Gastroesophageal sphincter (tissue), 4 donors: ENCODE results near the gene ITGB1BP1. TPM values are rescaled to one million over a fixed set of nuclear protein-coding genes. Genes with fewer than 3 reads are reported as not detected.

Experiments
- ATAC-seq: fragments of 150-250 bp; one replicate; pipeline ENCODE4 v1.9.1; 2016; ENCODE audit warnings: mild to moderate bottlenecking, moderate library complexity
- H3K27ac ChIP-seq, 4 donors: fragments of 200-600 bp; sonication (generic) in 3 of 4; 1 replicate in 3 of 4; 2 replicates in 1 of 4; pipeline ENCODE4 v1.5.1; 2016 to 2019
- H3K27me3 ChIP-seq: fragments of 200-600 bp; sonication (generic); one replicate; pipeline ENCODE4 v1.5.1; 2019
- H3K36me3 ChIP-seq, 2 donors: fragments of 200-600 bp; sonication (generic); one replicate each; pipeline ENCODE4 v1.5.1; 2019; ENCODE audit warnings: control low read depth in 1 of 2
- H3K4me1 ChIP-seq, 3 donors: fragments of 200-600 bp; sonication (generic); 1 replicate in 2 of 3; 2 replicates in 1 of 3; pipeline ENCODE4 v1.5.1; 2016 to 2019; ENCODE audit warnings: control low read depth in 2 of 3
- H3K4me3 ChIP-seq, 2 donors: fragments of 200-600 bp; sonication (generic); one replicate each; pipeline ENCODE4 v1.5.1; 2019; ENCODE audit warnings: mild to moderate bottlenecking in 1 of 2, moderate library complexity in 1 of 2
- H3K9me3 ChIP-seq, 3 donors: fragments of 200-600 bp; sonication (generic); one replicate each; pipeline ENCODE4 v1.5.1; 2017 to 2019; ENCODE audit warnings: control low read depth in 2 of 3
- CTCF ChIP-seq, 4 experiments: fragments of 200-600 bp in 2 of 4; fragments of 450-650 bp in 2 of 4; sonication (generic) in 1 of 4; IDR thresholded peaks; one replicate each; pipeline ENCODE4 v1.5.1; 2017 to 2019; ENCODE audit warnings: antibody characterized with exemption in 4 of 4, mild to moderate bottlenecking in 2 of 4, moderate library complexity in 2 of 4
- EP300 ChIP-seq: sonication (generic); formaldehyde crosslinking; IDR thresholded peaks from one replicate; pipeline ENCODE4 v1.6.1; 2017; ENCODE audit warnings: antibody characterized with exemption, mild to moderate bottlenecking
- POLR2A ChIP-seq, 2 donors: fragments of 450-650 bp; IDR thresholded peaks; one replicate each; pipeline ENCODE4 v1.6.1; 2017; ENCODE audit warnings: antibody characterized with exemption in 2 of 2, mild to moderate bottlenecking in 2 of 2, moderate library complexity in 1 of 2
- POLR2AphosphoS5 ChIP-seq: sonication (generic); formaldehyde crosslinking; IDR thresholded peaks from one replicate; pipeline ENCODE4 v1.6.1; 2017; ENCODE audit warnings: antibody characterized with exemption
- WGBS, 2 donors: methylation state at CpG; one replicate each; pipeline ENCODE4 v1.1.5; 2018; ENCODE audit warnings: low coverage in 1 of 2; 5-methylcytosine and 5-hydroxymethylcytosine counted together
- total RNA-seq, 4 donors: library from RNA; depleted of rRNA; stranded (reverse); fragments of >200 nt; gene quantifications; one replicate each; pipeline ENCODE4 v1.1.0, GENCODE V29; 2016

The ITGB1BP1 gene
- total RNA-seq, 4 donors from 2014 or later, result 52.8 to 80.4 (median 69.6) TPM

GRCh38 chr2:9420495-9420894 is 2.8 kb downstream of the ITGB1BP1 start:
- WGBS, 2 donors, result 77 to 80% methylated on average over 8 to 10 of the region's 10 CpGs
- Histone ChIP-seq H3K4me3 (no peak overlapping the region), H3K4me1 (peaks cover 0 to 55% (median 26%) of the 10 kb centered on the region in 3 donors), H3K27ac (no peak overlapping the region), H3K36me3 (peaks cover 0 to 25% of the 10 kb centered on the region in 2 donors), H3K9me3 (no peaks in the 10 kb centered on the region), H3K27me3 (no peaks in the 10 kb centered on the region)
- TF ChIP-seq CTCF (IDR thresholded peaks at IDR 0.05) (no peak), EP300 (no peak), POLR2A (IDR thresholded peaks at IDR 0.05) (no peak), POLR2AphosphoS5 (no peak)
- ATAC-seq, result no peak

GRCh38 chr2:9419541-9419940 is 3.8 kb downstream of the ITGB1BP1 start:
- H3K36me3 ChIP-seq, result peaks cover 0 to 30% of the 10 kb centered on the region in 2 donors
- H3K4me3 ChIP-seq, result no peak overlapping the region
- H3K27me3 ChIP-seq, result no peaks in the 10 kb centered on the region
- peaks cover 0 to 46% (median 21%) of the 10 kb centered on the region in 3 donors for H3K4me1 ChIP-seq
- TF ChIP-seq POLR2AphosphoS5, result no peak
- TF ChIP-seq POLR2A (IDR thresholded peaks at IDR 0.05), result no peak
- WGBS, 2 donors, result 84 to 100% methylated on average over 2 to 3 of the region's 3 CpGs
- H3K9me3 ChIP-seq, result no peaks in the 10 kb centered on the region
- H3K27ac ChIP-seq, result no peak overlapping the region
- ATAC-seq, result no peak

- Histone ChIP-seq H3K36me3 (peaks cover 0 to 35% of the 10 kb centered on the region in 2 donors), H3K9me3 (no peaks in the 10 kb centered on the region), H3K4me3 (no peak overlapping the region), H3K27me3 (no peaks in the 10 kb centered on the region), H3K27ac (no peak overlapping the region), H3K4me1 (peaks cover 0 to 38% (median 17%) of the 10 kb centered on the region in 3 donors)
- WGBS, 2 donors, result 93 to 97% methylated on average over 3 of the region's 4 CpGs
- ATAC-seq, result no peak
- TF ChIP-seq POLR2A (IDR thresholded peaks at IDR 0.05) (no peak), POLR2AphosphoS5 (no peak), EP300 (no peak), CTCF (IDR thresholded peaks at IDR 0.05) (no peak)
Measured at GRCh38 chr2:9418746-9419145, 4.6 kb downstream of the ITGB1BP1 start.

GRCh38 chr2:9417725-9418124 is 5.6 kb downstream of the ITGB1BP1 start:
- H3K4me1 ChIP-seq, result peaks cover 0 to 38% (median 17%) of the 10 kb centered on the region in 3 donors

GRCh38 chr2:9416962-9417316 is 6.4 kb downstream of the ITGB1BP1 start:
- no peak for ATAC-seq
- Histone ChIP-seq H3K9me3 (no peaks in the 10 kb centered on the region), H3K36me3 (peaks cover 0 to 51% of the 10 kb centered on the region in 2 donors), H3K27ac (no peak overlapping the region), H3K27me3 (no peaks in the 10 kb centered on the region), H3K4me3 (no peak overlapping the region), H3K4me1 (peaks cover 0 to 30% (median 15%) of the 10 kb centered on the region in 3 donors)
- WGBS, 2 donors, result 98 to 100% methylated on average over 4 to 7 of the region's 7 CpGs
- TF ChIP-seq POLR2AphosphoS5, result no peak

More at GRCh38 chr2:9417725-9418124, 5.6 kb downstream of the ITGB1BP1 start:
- TF ChIP-seq POLR2A (IDR thresholded peaks at IDR 0.05) (no peak), POLR2AphosphoS5 (no peak), EP300 (no peak), CTCF (IDR thresholded peaks at IDR 0.05) (no peak)
- Histone ChIP-seq H3K27ac (no peak overlapping the region), H3K36me3 (peaks cover 0 to 46% of the 10 kb centered on the region in 2 donors), H3K9me3 (no peaks in the 10 kb centered on the region), H3K27me3 (no peaks in the 10 kb centered on the region), H3K4me3 (no peak overlapping the region)
- WGBS, 2 donors, result 24 to 58% methylated on average over 2 to 3 of the region's 3 CpGs
- ATAC-seq, result no peak

GRCh38 chr2:9416267-9416961 is 6.9 kb downstream of the ITGB1BP1 start:
- no peak for TF ChIP-seq POLR2A (IDR thresholded peaks at IDR 0.05)
- TF ChIP-seq CTCF (IDR thresholded peaks at IDR 0.05), result no peak
- no peak for TF ChIP-seq POLR2AphosphoS5
- no peak for TF ChIP-seq EP300
- peaks cover 0 to 25% (median 10%) of the 10 kb centered on the region in 3 donors for H3K4me1 ChIP-seq

More at GRCh38 chr2:9416267-9416961, 6.9 kb downstream of the ITGB1BP1 start:
- Histone ChIP-seq H3K27me3 (no peaks in the 10 kb centered on the region), H3K9me3 (no peaks in the 10 kb centered on the region), H3K27ac (no peak overlapping the region), H3K4me3 (no peak overlapping the region), H3K36me3 (peaks cover 0 to 57% of the 10 kb centered on the region in 2 donors)
- ATAC-seq, result no peak
- 80 to 98% methylated on average over 5 of the region's 9 CpGs for WGBS, 2 donors
